Choroid plexus epithelial cell (primary cell): Measurements from ENCODE around the gene OR10G7.
"Not testable (repeated sequence)": the region's sequence is repeated elsewhere in the genome, so short reads cannot be mapped to it uniquely, and the experiment has no call there.

ENCODE experiments used
- DNase-seq: peaks from one replicate; pipeline ENCODE4 v3.0.0-alpha.2; 2010; ENCODE audit warnings: low read depth
- H3K4me3 ChIP-seq: 2 replicates; pipeline ENCODE4 v1.5.1; 2011; ENCODE audit warnings: low read depth, mild to moderate bottlenecking, control low read depth, low read length, moderate library complexity
- TF ChIP-seq, protein P1 (sequence below): conservative IDR thresholded peaks from 2 replicates; pipeline ENCODE4 v1.5.1; 2011; ENCODE audit warnings: low read depth, mild to moderate bottlenecking, control low read depth, inconsistent platforms, low read length, moderate library complexity

The OR10G7 gene

DNA sequence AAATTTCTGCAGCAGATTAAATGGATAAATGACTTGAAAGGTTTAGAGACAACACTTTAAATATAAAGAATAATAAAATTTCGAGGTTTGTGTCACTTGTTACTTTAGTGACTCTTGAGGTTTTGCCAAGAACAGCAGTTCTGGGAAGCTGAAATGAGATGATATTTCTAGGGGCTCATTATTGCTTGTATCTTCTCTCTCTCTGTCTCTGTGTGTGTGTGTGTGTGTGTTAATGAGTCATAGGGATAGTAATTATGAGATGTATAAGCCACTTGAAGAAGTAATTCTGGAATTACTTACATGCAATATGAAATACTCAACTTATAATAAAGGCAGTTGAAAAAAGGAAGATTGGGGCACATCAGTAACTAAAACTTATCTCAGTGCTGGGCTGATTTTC lies 9.6 kb upstream of the OR10G7 start:
- no peak overlapping the region for H3K4me3 ChIP-seq
- DNase-seq, result no peak
- TF ChIP-seq, protein P1, sequence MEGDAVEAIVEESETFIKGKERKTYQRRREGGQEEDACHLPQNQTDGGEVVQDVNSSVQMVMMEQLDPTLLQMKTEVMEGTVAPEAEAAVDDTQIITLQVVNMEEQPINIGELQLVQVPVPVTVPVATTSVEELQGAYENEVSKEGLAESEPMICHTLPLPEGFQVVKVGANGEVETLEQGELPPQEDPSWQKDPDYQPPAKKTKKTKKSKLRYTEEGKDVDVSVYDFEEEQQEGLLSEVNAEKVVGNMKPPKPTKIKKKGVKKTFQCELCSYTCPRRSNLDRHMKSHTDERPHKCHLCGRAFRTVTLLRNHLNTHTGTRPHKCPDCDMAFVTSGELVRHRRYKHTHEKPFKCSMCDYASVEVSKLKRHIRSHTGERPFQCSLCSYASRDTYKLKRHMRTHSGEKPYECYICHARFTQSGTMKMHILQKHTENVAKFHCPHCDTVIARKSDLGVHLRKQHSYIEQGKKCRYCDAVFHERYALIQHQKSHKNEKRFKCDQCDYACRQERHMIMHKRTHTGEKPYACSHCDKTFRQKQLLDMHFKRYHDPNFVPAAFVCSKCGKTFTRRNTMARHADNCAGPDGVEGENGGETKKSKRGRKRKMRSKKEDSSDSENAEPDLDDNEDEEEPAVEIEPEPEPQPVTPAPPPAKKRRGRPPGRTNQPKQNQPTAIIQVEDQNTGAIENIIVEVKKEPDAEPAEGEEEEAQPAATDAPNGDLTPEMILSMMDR, result no peak

DNA sequence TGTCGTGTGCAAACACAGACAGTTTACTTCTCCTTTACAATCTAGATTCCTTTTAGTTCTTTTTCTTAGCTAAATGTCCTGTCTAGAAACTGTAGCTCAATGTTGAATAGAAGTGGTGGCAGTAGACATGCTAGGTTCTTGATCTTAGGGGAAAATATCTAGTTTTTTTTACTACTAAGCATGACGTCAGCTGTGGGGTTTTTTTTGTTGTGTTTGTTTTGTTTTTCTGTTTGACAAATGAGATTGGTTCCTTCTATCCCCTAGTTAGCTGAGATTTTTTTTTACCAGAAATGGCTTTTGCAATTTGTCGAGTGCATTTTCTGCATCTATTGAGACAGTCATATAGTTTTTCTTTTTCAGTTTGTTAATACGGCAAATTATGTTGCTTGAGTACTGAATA lies 2.3 kb upstream of the OR10G7 start:
- TF ChIP-seq, protein P1, result no peak
- DNase-seq, result no peak
- H3K4me3 ChIP-seq, result no peak overlapping the region

DNA sequence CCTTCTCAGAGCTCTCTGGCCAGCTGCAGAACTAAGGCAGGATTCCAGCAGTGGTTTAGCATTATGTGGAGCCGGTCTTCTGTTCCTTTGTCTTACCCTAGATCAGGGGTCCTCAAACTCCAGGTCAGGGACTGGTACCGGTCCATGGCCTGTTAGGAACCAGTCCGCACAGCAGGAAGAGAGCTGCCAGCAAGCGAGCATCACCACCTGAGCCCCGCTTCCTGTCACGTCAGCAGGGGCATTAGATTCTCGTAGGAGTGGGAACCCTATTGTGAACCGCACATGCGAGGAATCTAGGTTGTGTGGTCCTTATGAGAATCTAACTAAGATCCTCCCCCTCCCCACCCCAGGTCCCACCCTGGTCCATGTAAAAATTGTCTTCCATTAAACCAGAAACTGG lies 1.6 kb downstream of the OR10G7 start:
- TF ChIP-seq, protein P1, result no peak
- H3K4me3 ChIP-seq, result no peak overlapping the region
- DNase-seq, result no peak

DNA sequence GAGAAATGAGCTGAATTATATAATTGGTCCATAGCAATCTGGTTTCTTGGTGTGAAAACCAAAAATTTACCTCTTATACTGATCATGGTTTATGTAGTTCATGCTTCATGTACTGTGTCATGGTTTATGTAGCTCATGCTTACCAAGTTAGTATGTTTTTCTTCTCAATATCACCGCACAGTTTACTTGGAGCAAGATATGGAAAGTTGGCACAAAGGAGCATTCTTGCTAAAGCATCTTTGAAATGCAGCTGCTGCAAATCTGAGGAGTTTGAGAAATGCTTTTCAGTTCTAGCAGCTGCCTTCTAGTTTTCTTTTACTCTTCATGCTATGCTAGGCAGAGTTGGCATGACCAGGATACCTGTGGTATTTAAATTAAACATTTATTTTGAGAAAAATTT lies 4.5 kb downstream of the OR10G7 start:
- TF ChIP-seq, protein P1, result no peak
- DNase-seq, result no peak
- no peak overlapping the region for H3K4me3 ChIP-seq

DNA sequence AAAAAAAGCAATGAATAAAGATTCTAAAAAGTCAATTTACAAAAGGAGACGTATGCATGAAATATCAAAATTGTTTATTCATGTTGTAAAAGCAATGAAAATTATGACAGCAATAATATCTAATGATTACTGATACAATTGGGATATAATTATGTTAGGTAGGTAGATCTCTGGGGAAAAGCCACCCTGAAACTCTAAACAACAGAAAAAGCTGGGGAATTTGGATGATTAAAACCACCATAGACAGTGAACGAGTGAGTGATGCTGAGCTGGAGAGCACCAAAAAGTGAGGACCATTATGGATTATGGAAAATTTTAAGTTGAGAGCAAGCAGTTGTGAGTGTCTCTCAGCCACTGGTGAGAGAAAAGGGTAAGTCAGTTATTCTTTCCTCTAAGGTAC lies 14.6 kb downstream of the OR10G7 start, which contains the start of gene OR10G8:
TSS of gene OR10G8 (plus strand) at position 301 of the 400 bp plus-strand sequence. CDS start 2,825 bp downstream, outside the sequence.
- TF ChIP-seq, protein P1, result no peak
- H3K4me3 ChIP-seq, result no peak within 1 kb of the TSS
- no peak for DNase-seq

DNA sequence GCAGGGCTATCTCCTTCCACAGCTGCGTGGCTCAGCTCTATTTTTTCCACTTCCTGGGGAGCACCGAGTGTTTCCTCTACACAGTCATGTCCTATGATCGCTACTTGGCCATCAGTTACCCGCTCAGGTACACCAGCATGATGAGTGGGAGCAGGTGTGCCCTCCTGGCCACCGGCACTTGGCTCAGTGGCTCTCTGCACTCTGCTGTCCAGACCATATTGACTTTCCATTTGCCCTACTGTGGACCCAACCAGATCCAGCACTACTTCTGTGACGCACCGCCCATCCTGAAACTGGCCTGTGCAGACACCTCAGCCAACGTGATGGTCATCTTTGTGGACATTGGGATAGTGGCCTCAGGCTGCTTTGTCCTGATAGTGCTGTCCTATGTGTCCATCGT lies 25.3 kb downstream of the OR10G7 start:
- not testable (repeated sequence) for DNase-seq

DNA sequence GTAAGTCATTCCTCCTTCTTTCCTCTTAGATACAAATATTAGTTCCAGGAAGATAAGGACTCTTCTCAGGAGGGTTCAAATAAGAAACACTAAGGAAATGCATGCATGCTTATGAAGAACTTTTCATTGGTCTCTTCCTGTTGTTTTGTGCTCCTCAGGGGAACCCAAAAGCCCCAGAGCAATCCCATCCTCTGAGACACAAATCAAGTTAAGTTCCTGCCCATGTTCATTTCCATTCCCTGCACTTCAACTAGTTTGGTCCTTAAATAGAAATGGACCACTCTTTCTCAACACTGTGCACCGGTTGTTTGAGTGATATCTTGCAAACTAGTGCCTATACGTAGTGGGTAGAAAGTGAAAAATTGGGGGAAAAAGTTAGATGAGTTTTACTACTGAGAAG lies 28.4 kb downstream of the OR10G7 start, which contains the start of gene OR10G4:
TSS of gene OR10G4 (plus strand) at position 301 of the 400 bp plus-strand sequence. CDS start 2,578 bp downstream, outside the sequence.
- TF ChIP-seq, protein P1, result no peak
- no peak for DNase-seq
- H3K4me3 ChIP-seq, result no peak within 1 kb of the TSS

More for the DNA sequence above, 25.3 kb downstream of the OR10G7 start:
- not testable (repeated sequence) for H3K4me3 ChIP-seq
